H1 (cell line): ENCODE measurements around the gene ZNF383. TPM values are rescaled to one million over a fixed set of nuclear protein-coding genes. Genes with fewer than 3 reads are reported as not detected.
A peak's percentile ranks its signal among the peaks of the same experiment; 100 is the strongest.

Source experiments
- CTCF ChIA-PET: fragments of 300-600 bp; sonication (Branson Sonifier 250); formaldehyde crosslinking; loops from one replicate; lab custom pipeline; 2021; ENCODE audit not compliant: partially characterized antibody; lab: Charles Lee
- POLR2A ChIA-PET: fragments of 300-600 bp; sonication (Branson Sonifier 250); formaldehyde crosslinking; loops from one replicate; lab custom pipeline; 2021; ENCODE audit warnings: inconsistent platforms; ENCODE audit not compliant: partially characterized antibody; lab: Charles Lee
- DNase-seq, 2 experiments: peaks; one replicate each; pipeline versions ENCODE4 v3.0.0 to v3.0.0-alpha.2; 2010 to 2022; ENCODE audit warnings: low spot score in 2 of 2, low read depth in 1 of 2, mixed read lengths in 1 of 2
- FAIRE-seq: peaks from 2 replicates; lab custom pipeline; 2011; peaks lifted over from hg19 to GRCh38; lab: Jason Lieb, UNC
- H2AFZ ChIP-seq: 2 replicates; pipeline ENCODE4 v1.8.1; 2012; ENCODE audit warnings: low read length, inconsistent platforms
- H2AK5ac ChIP-seq: 2 replicates; pipeline ENCODE4 v1.6.1; 2013; ENCODE audit warnings: low read depth, low read length
- H2BK120ac ChIP-seq: replicated peaks from 2 replicates; pipeline ENCODE3; 2013; ENCODE audit warnings: low read depth, low read length, inconsistent platforms
- H2BK12ac ChIP-seq: 2 replicates; pipeline ENCODE4 v1.6.1; 2013; ENCODE audit warnings: low read depth, low read length
- H2BK15ac ChIP-seq: 2 replicates; pipeline ENCODE4 v1.6.1; 2013; ENCODE audit warnings: low read length
- H2BK20ac ChIP-seq: 2 replicates; pipeline ENCODE4 v1.6.1; 2013; ENCODE audit warnings: low read length
- H2BK5ac ChIP-seq: 2 replicates; pipeline ENCODE4 v1.6.1; 2013; ENCODE audit warnings: low read depth, low read length
- H3K14ac ChIP-seq: 2 replicates; pipeline ENCODE4 v1.6.1; 2013; ENCODE audit warnings: inconsistent platforms; ENCODE audit not compliant: insufficient read length
- H3K18ac ChIP-seq: 2 replicates; pipeline ENCODE4 v1.6.1; 2013; ENCODE audit warnings: low read length; ENCODE audit errors: extremely low read depth
- H3K23ac ChIP-seq: 2 replicates; pipeline ENCODE4 v1.6.1; 2013; ENCODE audit warnings: inconsistent platforms; ENCODE audit not compliant: insufficient read length
- H3K23me2 ChIP-seq: 2 replicates; pipeline ENCODE4 v1.6.1; 2013; ENCODE audit warnings: low read depth, low read length
- H3K27ac ChIP-seq: 2 replicates; pipeline ENCODE4 v1.6.1; 2011; ENCODE audit warnings: low read depth, low read length, inconsistent platforms
- H3K27me3 ChIP-seq, 4 experiments: replicated peaks in 1 of 4; 1 replicate in 1 of 4; 2 replicates in 3 of 4; pipeline versions ENCODE4 v1.6.1 to v1.8.1; 2011 to 2013; ENCODE audit warnings: low read length in 3 of 4, mild to moderate bottlenecking in 3 of 4, inconsistent platforms in 2 of 4, mixed read lengths in 2 of 4, moderate library complexity in 1 of 4; ENCODE audit not compliant: control insufficient read depth in 3 of 4, insufficient read depth in 3 of 4; ENCODE audit errors: extremely low read depth in 1 of 4
- H3K36me3 ChIP-seq, 4 experiments: 2 replicates each; pipeline versions ENCODE4 v1.6.1 to v1.8.1; 2011 to 2013; ENCODE audit warnings: mild to moderate bottlenecking in 4 of 4, low read length in 3 of 4, moderate library complexity in 2 of 4, control low read depth in 1 of 4, inconsistent platforms in 1 of 4; ENCODE audit not compliant: insufficient read depth in 4 of 4, control insufficient read depth in 2 of 4
- H3K4ac ChIP-seq: replicated peaks from 2 replicates; pipeline ENCODE3; 2013; ENCODE audit warnings: low read length, low read depth, mixed read lengths, inconsistent platforms; ENCODE audit not compliant: insufficient read length
- H3K4me1 ChIP-seq, 4 experiments: replicated peaks in 1 of 4; 1 replicate in 1 of 4; 2 replicates in 3 of 4; pipeline versions ENCODE4 v1.6.1 to v1.8.1; 2011 to 2013; ENCODE audit warnings: low read length in 3 of 4, inconsistent platforms in 2 of 4, mixed read lengths in 1 of 4; ENCODE audit not compliant: insufficient read depth in 4 of 4, control insufficient read depth in 3 of 4
- H3K4me2 ChIP-seq, 2 experiments: 2 replicates each; pipeline versions ENCODE4 v1.6.1 to v1.8.1; 2011 to 2013; ENCODE audit warnings: low read depth in 2 of 2, low read length in 2 of 2, control low read depth in 1 of 2, inconsistent platforms in 1 of 2, mild to moderate bottlenecking in 1 of 2; ENCODE audit not compliant: insufficient read depth in 1 of 2
- H3K4me3 ChIP-seq, 4 experiments: fragments of 200-600, 300-600 bp in 1 of 4; sonication (generic), shearing (Covaris generic), sonication (Bioruptor Twin) in 1 of 4; 2 replicates each; pipeline versions ENCODE4 v1.5.1 to v1.8.1; 2011 to 2016; ENCODE audit warnings: low read length in 4 of 4, low read depth in 3 of 4, control low read depth in 2 of 4, inconsistent platforms in 2 of 4, mild to moderate bottlenecking in 2 of 4, mixed read lengths in 1 of 4, moderate library complexity in 1 of 4; ENCODE audit not compliant: insufficient read depth in 2 of 4; ENCODE audit errors: extremely low read depth in 1 of 4
- H3K56ac ChIP-seq: replicated peaks from 2 replicates; pipeline ENCODE3; 2013; ENCODE audit warnings: low read depth, mild to moderate bottlenecking, mixed read lengths, low read length, inconsistent platforms; ENCODE audit not compliant: insufficient read length
- H3K79me1 ChIP-seq: 2 replicates; pipeline ENCODE4 v1.6.1; 2013; ENCODE audit warnings: low read depth, low read length, control low read depth
- H3K79me2 ChIP-seq, 2 experiments: 2 replicates each; pipeline versions ENCODE4 v1.6.1 to v1.8.1; 2012 to 2013; ENCODE audit warnings: low read length in 2 of 2, mild to moderate bottlenecking in 2 of 2, inconsistent platforms in 1 of 2; ENCODE audit not compliant: insufficient read depth in 2 of 2, control insufficient read depth in 1 of 2
- H3K9ac ChIP-seq, 4 experiments: replicated peaks in 1 of 4; 1 replicate in 1 of 4; 2 replicates in 3 of 4; pipeline versions ENCODE4 v1.6.1 to v1.8.1; 2011 to 2013; ENCODE audit warnings: low read depth in 3 of 4, low read length in 3 of 4, control low read depth in 2 of 4, mild to moderate bottlenecking in 2 of 4, moderate library complexity in 2 of 4, inconsistent platforms in 1 of 4; ENCODE audit errors: extremely low read depth in 1 of 4
- H3K9me3 ChIP-seq, 2 experiments: 2 replicates each; pipeline versions ENCODE4 v1.6.1 to v1.8.1; 2012 to 2013; ENCODE audit warnings: mild to moderate bottlenecking in 2 of 2, moderate library complexity in 2 of 2, control low read depth in 1 of 2, inconsistent platforms in 1 of 2, low read depth in 1 of 2, low read length in 1 of 2, mixed read lengths in 1 of 2; ENCODE audit not compliant: insufficient read depth in 2 of 2
- H4K20me1 ChIP-seq, 2 experiments: replicated peaks in 1 of 2; 2 replicates each; pipeline versions ENCODE3 to v1.8.1; 2011 to 2013; ENCODE audit warnings: inconsistent platforms in 2 of 2, low read length in 2 of 2, mild to moderate bottlenecking in 1 of 2; ENCODE audit not compliant: insufficient read depth in 2 of 2, control insufficient read depth in 1 of 2
- H4K5ac ChIP-seq: 2 replicates; pipeline ENCODE4 v1.6.1; 2013; ENCODE audit warnings: low read length, low read depth, mixed read lengths, inconsistent platforms; ENCODE audit not compliant: insufficient read length
- H4K8ac ChIP-seq: 2 replicates; pipeline ENCODE4 v1.8.0; 2013; ENCODE audit warnings: mild to moderate bottlenecking, moderate library complexity, low read length, inconsistent platforms; ENCODE audit not compliant: insufficient read depth; ENCODE audit errors: extremely low read depth
- H4K91ac ChIP-seq: replicated peaks from 2 replicates; pipeline ENCODE3; 2013; ENCODE audit warnings: low read length, mixed read lengths, inconsistent platforms; ENCODE audit not compliant: insufficient read length
- ASH2L ChIP-seq: fragments of 200-600, 300-600 bp; sonication (generic); IDR thresholded peaks from one replicate; pipeline ENCODE4 v1.7.1; 2017; ENCODE audit warnings: low read length
- JUN ChIP-seq: IDR thresholded peaks from 2 replicates; pipeline ENCODE4 v1.6.1; 2011; ENCODE audit warnings: low read depth, mild to moderate bottlenecking, improper control_type of control experiment, low read length
- KDM4A ChIP-seq: IDR thresholded peaks from one replicate; pipeline ENCODE4 v1.7.1; 2012; ENCODE audit warnings: low read depth, mild to moderate bottlenecking, moderate library complexity, low read length, inconsistent platforms; ENCODE audit not compliant: severe bottlenecking
- NRF1 ChIP-seq: IDR thresholded peaks from 2 replicates; pipeline ENCODE4 v1.6.1; 2011; ENCODE audit warnings: mild to moderate bottlenecking, low read depth, low read length, improper control_type of control experiment
- POU5F1 ChIP-seq: IDR thresholded peaks from 2 replicates; pipeline ENCODE4 v1.6.1; 2011; ENCODE audit warnings: low read depth, mild to moderate bottlenecking, low read length, moderate library complexity
- RAD21 ChIP-seq, 2 experiments: IDR thresholded peaks in 1 of 2; conservative IDR thresholded peaks in 1 of 2; 2 replicates each; pipeline ENCODE4 v1.6.1; 2011; ENCODE audit warnings: low read depth in 2 of 2, low read length in 2 of 2, improper control_type of control experiment in 1 of 2, inconsistent platforms in 1 of 2, mild to moderate bottlenecking in 1 of 2, moderate library complexity in 1 of 2
- RXRA ChIP-seq: IDR thresholded peaks from 2 replicates; pipeline ENCODE4 v1.6.1; 2011; ENCODE audit warnings: low read depth, mild to moderate bottlenecking, low read length, moderate library complexity; ENCODE audit not compliant: insufficient read depth
- SIX5 ChIP-seq: IDR thresholded peaks from 2 replicates; pipeline ENCODE4 v1.6.1; 2011; ENCODE audit warnings: mild to moderate bottlenecking, low read depth, low read length
- SP1 ChIP-seq: IDR thresholded peaks from 2 replicates; pipeline ENCODE4 v1.6.1; 2011; ENCODE audit warnings: low read depth, low read length
- SP2 ChIP-seq: IDR thresholded peaks from 2 replicates; pipeline ENCODE4 v1.6.1; 2012; ENCODE audit warnings: mild to moderate bottlenecking, low read length, inconsistent platforms
- SP4 ChIP-seq: IDR thresholded peaks from 2 replicates; pipeline ENCODE4 v1.6.1; 2012; ENCODE audit warnings: low read length, inconsistent platforms
- TCF12 ChIP-seq: IDR thresholded peaks from 2 replicates; pipeline ENCODE4 v1.6.1; 2011; ENCODE audit warnings: low read depth, mild to moderate bottlenecking, low read length
- WGBS, 2 experiments: shearing (Covaris generic) in 1 of 2; methylation state at CpG; one replicate each; pipeline versions ENCODE4 v1.1.6 to v1.1.7; 2013 to 2015; ENCODE audit warnings: low lambda C conversion rate in 2 of 2, mixed read lengths in 2 of 2, inconsistent platforms in 1 of 2, low coverage in 1 of 2, missing lambda C conversion rate in 1 of 2; ENCODE audit not compliant: insufficient replicate concordance in 2 of 2, insufficient coverage in 1 of 2, insufficient read length in 1 of 2; ENCODE audit errors: extremely low coverage in 1 of 2, missing lambda C conversion rate in 1 of 2; 5-methylcytosine and 5-hydroxymethylcytosine counted together
- polyA plus RNA-seq, 7 experiments: library from polyadenylated mRNA; depleted of rRNA in 3 of 7; stranded (reverse) in 5 of 7; unstranded in 2 of 7; fragments of >200 nt in 5 of 7; fragments of 200-250 nt in 2 of 7; gene quantifications; 1 replicate in 5 of 7; 2 replicates in 1 of 7; 4 replicates in 1 of 7; pipeline versions ENCODE4 v1.2.1 to v1.2.3, GENCODE V29; 2011 to 2013; ENCODE audit warnings: missing spikeins in 2 of 7, mixed read lengths in 2 of 7
- total RNA-seq: library from RNA; stranded (reverse); fragmentation: NEBNext Ultra II Directional; extraction: Animal tissue kit (Norgen Biotek cat#: 25700); gene quantifications from 2 replicates; pipeline ENCODE4 v1.2.1, GENCODE V29; 2021
- TF ChIP-seq, protein P1 (sequence below): IDR thresholded peaks from 2 replicates; pipeline ENCODE4 v1.6.1; 2012; ENCODE audit warnings: inconsistent platforms

ZNF383 gene
- total and polyA plus RNA-seq, 2 of the 8 experiments (the other 6 are each of a cell fraction or from before 2014, with no cell fraction given) = 1.2 to 3.9 TPM

DNA sequence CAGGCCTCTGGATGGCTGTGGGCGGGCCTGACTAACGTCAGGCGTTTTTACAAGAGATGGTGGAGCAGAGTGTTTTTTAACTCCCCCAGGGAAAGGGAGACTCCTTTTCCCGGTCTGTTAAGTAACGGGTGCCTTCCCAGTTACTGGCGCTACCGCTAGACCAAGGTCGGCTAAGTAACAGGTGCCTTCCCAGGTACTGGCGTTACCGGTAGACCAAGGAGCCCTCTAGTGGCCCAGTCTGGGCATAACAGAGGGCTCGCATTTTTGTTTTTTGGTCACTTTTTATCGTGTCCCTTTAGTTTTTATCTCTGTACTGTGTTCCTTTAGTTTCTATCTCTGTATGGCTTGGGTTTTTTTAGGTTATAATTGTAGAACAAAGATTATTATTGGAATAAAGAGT, 10.0 kb downstream of the ZNF383 start:
- Histone ChIP-seq H3K56ac (no peak overlapping the region), H2BK20ac (no peak overlapping the region), H3K23ac (no peak overlapping the region), H2BK5ac (no peak overlapping the region), H2BK120ac (no peak overlapping the region), H3K4ac (no peak overlapping the region), H3K18ac (no peak overlapping the region), H3K4me3 (no peak overlapping the region), H3K4me1 (no peaks in the 10 kb centered on the region), H4K91ac (no peak overlapping the region), H2AK5ac (no peak overlapping the region), H3K9ac (no peak overlapping the region), H4K5ac (no peak overlapping the region), H3K14ac (no peak overlapping the region), H3K9me3 (peaks cover 11 to 17% of the 10 kb centered on the region in 2 experiments), H3K23me2 (no peaks in the 10 kb centered on the region), H3K27ac (no peak overlapping the region), H2BK12ac (no peak overlapping the region), H3K27me3 (no peaks in the 10 kb centered on the region), H3K79me1 (no peaks in the 10 kb centered on the region), H3K79me2 (no peaks in the 10 kb centered on the region; a peak in 1 of 4 replicates), H2AFZ (no peak overlapping the region), H4K20me1 (no peaks in the 10 kb centered on the region), H3K4me2 (no peak overlapping the region), H2BK15ac (no peak overlapping the region), H4K8ac (no peak overlapping the region), H3K36me3 (peaks cover 0 to 29% (median 7%) of the 10 kb centered on the region in 4 experiments; a peak in 4 of 8 replicates)
- WGBS, 2 experiments = 57% methylated on average over 12 of the region's 12 CpGs; no CpG with 5 or more reads in 1 of the 2 experiments
- FAIRE-seq (no peak), DNase-seq (peak in 1 of 2 experiments; percentile 78)
- POLR2A ChIA-PET = no interaction called here
- CTCF ChIA-PET = interaction anchor here (1.1 to 1.2 kb wide), 3 partner anchors 13 to 228 kb away, joined by 3 read pairs; no protein-coding TSS in a partner anchor
- TF ChIP-seq, protein P1, sequence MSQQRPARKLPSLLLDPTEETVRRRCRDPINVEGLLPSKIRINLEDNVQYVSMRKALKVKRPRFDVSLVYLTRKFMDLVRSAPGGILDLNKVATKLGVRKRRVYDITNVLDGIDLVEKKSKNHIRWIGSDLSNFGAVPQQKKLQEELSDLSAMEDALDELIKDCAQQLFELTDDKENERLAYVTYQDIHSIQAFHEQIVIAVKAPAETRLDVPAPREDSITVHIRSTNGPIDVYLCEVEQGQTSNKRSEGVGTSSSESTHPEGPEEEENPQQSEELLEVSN = no peak
- TF ChIP-seq ASH2L (no peak), SP2 (no peak), SP4 (no peak), NRF1 (no peak), SP1 (no peak), TCF12 (0 out of 2 replicates have a peak, but pooled peaks have one; percentile 36), JUN (no peak), RAD21 (IDR thresholded peaks at IDR 0.05 in 1 of 2, conservative IDR thresholded peaks at IDR 0.05 in 1 of 2; ENCODE audit: low read depth in 2 of 2, low read length in 2 of 2) (peak; percentile 81 to 86), POU5F1 (no peak), SIX5 (no peak), RXRA (no peak), KDM4A (no peak)
